HPDE6-E6E7 (cell line): ENCODE measurements around the gene PPP1R9B.

Experiments
- DNase-seq: peaks from one replicate; pipeline ENCODE4 v3.0.0; 2011; ENCODE audit warnings: missing footprints; ENCODE audit errors: extremely low spot score

PPP1R9B gene

DNA sequence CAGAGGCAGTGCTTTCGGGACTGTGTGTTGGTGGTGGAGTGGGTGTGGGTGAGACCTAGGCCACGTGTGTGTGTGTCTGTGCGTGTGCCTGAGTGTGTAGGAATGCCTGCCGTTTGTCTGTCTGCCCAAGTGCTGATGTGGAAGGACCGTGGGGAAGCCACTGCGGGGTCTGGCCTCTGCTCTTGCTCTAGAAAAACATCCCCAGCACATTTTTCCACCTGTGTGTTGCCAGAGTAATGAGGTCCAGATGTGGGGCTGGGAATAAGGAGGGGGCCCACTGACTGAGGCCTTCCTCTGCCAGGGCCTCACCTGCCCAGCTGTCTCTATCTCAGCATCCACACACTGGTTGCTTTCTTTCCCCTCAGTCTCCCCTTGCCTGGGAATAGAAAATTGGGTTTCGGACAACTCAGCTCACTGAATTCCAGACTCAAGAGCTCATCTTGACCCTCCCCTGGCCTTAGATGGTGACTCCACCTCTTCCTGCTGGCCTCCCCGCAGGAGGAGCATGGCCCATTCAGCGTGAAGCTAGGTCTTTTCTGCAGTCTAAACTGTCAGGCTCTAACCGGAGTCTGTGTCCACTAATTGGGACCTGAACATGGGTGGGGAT, 23.0 kb upstream of the PPP1R9B start:
- no peak for DNase-seq

DNA sequence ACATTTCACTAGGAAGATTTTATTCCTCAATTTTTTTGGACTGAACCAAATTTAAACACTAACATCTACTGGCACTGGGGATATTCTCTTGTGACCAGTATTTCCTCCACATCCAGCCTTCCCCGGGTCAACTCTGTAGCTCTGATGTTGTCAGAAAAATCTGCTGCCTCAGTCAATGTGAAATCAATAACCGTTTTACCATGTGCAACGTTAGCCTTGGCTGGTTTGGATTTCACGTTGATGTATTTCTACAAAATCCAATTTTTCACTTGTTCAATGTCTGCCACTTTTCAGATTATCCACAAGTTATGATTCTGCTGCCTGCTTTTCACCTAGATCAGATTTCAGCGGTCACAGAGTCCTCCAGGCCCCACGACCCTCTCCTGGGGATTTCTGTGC, 22.5 kb upstream of the PPP1R9B start:
- DNase-seq = no peak

DNA sequence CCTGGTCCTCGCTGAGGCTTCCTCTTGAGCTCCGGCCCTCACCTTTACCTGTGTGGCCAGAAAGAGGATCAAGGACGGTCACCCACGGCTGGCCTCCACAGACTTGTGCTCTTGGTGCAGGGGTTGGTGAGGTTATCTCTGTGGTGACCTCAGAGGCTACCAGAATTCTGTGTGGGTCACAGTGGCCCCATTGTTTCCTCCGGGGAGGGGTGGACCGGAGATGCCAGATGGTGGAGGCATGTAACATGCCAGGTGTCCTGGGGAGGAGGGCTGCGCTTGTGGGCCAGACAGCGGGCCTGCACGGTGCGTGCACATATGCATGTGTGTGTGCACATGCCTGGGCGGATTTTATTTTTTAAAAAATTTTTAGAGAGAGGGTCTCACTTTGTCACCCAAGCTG, 21.7 kb upstream of the PPP1R9B start:
- DNase-seq = no peak

DNA sequence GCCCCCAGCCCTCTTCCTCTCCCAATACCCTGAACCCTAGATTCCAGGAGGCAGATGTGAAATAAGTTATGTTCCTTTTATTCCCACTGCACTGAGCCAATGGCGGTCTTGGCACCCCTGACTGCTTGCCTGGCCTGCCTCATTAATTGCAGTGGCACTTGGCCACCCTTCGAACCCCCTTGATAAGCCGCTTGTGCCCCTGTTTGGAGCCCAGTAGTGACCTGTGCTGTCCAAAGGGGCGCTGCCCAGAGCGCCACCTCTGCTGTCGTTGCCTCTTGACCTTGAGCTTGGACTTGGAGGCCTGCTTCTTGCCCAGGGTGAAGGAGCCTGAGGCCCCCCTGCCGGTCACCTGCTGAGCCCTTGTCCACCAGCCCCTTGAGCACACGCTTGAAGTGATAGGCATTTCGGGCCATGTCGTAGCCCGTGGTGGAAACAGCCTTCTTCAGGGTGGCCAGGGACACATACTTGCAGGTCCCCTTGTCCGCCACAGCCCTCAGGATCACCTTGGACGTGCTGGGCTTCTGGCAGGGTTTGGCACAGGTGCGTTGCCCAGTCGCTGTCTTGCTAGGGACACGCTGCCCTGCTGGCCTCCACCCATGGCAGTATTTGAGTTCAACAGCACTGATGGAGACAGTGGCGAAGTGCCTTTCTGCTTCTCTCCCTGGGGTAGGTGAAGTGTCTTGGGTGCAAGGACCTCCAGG, 21.0 kb upstream of the PPP1R9B start:
- DNase-seq = no peak

DNA sequence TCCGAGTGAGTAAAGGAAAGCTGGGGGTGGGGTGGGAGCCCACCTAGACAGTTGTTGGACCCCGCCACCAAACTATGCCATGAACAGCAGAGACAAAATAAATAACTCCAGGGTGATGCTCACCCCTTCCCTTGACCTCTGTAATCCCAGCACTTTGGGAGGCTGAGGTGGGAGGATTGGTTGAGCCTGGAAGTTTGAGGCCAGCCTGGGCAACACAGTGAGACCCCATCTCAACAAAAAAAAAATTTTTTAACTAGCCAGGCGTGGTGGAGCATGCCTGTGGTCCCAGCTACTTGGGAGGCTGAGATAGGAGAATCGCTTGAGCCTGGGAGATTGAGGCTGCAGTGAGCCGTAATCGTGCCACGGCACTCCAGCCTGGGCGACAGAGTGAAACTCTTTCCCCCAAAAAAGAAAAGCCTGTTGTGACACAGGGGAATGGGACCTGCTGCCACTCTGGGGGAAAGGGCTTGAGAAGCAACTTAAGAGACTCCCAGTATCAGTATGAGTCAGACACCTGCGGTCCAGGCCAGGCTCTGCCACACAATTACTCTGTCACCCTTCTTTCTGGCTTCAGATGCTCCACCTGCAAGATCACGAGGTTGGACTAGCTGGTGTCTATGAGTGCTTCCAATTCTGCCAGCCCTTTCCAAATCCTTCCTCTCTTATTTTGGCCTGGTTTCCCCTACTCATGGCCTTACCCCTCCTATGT, 20.3 kb upstream of the PPP1R9B start:
- DNase-seq = no peak

DNA sequence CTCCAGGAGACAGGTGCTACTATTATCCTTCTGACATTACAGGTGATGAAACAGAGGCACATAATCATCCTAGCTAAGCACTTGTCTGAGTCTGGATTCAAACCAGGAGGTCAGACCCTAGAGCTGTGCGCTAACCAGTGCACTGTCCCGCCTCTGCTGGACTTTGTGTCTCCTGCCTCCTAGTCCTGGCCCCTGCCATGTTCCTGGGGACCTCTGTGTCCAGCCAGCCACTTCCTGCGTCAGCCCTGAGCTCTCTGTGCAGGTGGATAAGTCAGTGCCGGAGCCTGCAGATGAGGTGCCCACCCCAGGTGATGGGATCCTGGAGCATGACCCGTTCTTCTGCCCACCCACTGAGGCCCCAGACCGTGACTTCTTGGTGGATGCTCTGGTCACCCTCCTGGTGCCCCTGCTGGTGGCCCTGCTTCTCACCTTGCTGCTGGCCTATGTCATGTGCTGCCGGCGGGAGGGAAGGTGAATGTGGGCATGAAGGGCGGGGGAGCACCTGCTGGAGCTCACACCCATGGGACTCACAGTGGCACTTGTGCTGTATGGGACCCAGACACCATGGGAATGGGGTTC, 19.5 kb upstream of the PPP1R9B start:
- DNase-seq = no peak

DNA sequence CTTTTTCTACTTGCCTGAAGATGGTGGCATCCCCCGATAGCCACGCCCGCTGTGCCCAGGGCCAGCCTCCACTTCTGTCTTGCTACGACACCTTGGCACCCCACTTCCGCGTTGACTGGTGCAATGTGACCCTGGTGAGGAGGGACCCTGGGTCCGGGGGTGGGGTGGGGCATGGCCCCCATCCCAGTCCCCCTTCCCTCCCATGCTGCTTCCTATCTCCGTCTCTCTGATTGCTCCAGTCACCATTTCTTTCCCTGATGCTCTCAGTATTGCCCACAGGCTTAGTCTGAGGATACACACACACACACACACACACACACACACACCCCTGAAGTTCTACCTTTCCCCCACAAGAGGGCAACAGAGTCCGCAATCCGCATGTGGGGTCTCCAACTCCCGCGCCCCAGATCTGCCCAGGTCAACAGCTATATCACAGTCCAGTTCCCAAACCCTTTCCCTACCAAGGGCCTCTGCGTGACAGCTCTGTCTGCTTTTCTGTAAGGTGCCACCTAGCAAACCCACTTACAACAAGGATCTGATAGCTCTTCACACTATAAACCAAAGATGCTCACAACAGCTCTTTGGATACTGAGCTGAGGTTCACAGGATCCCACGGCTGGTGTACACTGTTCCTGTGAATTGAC, 18.8 kb upstream of the PPP1R9B start:
- DNase-seq = no peak

DNA sequence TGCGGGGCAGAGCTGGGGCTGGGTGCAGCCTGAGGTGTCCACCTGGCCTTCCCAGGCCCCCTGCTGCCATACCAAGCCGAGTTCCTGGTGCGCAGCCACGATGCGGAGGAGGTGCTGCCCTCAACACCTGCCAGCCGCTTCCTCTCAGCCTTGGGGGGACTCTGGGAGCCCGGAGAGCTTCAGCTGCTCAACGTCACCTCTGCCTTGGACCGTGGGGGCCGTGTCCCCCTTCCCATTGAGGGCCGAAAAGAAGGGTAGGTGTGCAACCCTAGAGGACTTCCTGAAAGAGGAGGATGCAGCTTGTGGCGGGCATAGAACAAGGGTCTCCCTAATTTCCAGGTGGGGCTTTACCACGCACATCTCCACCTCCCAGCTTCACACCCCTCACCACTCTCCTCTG, 17.8 kb upstream of the PPP1R9B start:
- DNase-seq = no peak

DNA sequence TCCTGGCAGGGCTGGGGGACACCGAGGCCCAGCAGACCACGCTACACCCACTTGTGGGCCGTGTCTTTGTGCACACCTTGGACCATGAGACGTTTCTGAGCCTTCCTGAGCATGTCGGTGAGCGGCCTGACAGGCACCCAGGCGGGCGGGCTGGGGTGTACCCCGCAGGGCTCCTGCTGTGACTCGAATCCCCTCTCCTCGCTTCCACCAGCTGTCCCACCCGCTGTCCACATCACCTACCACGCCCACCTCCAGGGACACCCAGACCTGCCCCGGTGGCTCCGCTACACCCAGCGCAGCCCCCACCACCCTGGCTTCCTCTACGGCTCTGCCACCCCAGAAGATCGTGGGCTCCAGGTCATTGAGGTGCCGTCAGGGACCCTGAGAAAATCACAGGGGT, 16.9 kb upstream of the PPP1R9B start:
- DNase-seq = no peak

DNA sequence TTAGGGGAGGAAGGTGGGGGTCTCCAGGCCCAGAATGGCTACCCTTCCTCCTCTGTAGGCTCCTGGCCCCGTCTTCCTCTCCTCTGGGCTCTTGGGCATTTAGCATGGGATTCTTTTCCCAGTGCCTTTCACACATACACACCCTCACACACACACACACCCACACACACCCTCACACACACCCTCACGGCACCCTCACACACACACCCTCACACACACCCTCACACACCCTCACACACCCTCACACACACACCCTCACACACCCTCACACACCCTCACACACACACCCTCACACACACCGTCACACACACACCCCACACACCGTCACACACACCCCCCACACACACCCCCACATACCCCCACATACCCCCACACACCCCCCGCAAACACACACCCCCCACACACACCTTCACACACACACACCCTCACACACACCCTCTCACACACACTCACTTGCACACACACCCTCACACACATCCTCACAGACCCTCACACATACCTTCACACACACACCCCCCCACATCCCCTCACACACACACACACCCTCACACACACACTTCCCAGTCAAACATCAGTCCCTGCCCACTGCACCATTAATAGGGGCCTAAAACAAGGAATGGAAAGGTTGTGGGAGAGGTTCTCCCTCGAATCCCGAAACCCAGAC, 16.2 kb upstream of the PPP1R9B start:
- no peak for DNase-seq

DNA sequence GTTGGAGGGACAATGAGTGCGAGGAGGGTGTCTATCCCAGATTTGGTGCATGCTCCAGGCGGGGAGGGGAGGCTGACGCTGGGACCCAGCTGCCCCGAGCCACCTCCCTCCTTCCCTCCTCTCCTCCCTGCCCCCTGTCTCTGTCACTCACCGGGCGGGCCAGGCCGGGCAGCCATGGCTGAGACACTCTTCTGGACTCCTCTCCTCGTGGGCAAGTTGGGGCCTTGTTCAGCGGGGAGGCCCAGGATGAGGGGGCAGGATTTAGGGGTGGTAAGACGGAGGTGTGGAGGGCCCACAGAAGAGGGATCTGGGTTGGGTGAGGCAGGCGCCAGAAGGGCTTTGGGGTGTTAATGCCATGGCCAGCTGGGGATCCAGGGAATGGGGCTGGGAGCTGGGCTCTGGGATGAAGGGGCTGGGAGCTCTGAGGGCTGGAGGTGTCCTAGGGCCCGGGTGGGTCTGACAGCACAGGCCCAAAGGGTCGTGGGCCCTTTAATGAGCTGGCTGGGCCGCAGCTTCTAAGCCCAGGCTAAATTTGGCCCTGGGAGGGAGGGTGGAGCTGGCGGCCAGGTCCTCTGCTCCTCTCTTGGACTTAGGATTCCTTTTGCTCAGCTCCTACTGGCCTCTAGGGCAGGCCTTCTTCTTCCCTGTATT, 15.5 kb upstream of the PPP1R9B start, which contains the start of gene SGCA:
TSS of gene SGCA (plus strand) at position 139 of the 651 bp plus-strand sequence. CDS start at position 175, 36 bp downstream.
- no peak for DNase-seq

DNA sequence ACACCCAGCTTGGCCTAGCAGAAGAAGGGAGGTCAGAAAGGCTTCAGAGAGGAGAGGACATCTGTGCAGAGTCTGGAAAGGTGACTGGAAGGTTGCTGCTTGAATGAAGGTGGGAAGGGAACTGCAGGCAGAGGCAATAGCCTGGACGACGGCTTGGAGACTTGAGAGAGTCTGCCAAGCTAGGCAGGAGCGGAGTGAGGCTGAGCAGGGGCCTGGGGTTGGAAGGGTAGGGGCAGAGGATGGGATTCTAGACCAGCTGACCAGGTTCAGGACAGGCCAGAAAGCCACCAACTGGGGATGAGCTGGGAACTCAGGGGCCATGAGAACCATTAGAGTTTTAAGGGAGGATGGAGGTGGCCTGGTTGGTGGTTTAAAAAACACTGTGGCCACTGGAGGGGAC, 15.0 kb upstream of the PPP1R9B start:
- DNase-seq = no peak

DNA sequence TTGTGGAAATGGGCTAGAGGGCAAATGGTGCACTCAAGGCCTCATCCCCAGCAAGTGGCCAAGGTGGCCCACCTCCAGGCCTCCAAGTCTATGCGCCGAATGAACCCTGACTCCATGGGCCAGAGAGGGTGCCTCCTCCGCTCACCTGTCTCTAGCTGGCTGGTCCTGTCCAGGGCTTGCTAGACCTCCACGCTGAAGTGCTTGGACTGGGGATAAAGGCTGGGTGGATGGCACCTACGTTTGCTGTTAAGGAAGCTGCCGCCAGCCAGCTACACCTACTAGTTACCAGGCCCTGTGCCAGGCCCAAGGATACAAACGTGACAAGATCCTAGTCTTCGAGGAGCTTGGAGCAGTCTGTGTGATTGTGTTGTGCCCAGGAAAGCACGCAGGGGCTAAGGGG, 14.6 kb upstream of the PPP1R9B start:
- no peak for DNase-seq

DNA sequence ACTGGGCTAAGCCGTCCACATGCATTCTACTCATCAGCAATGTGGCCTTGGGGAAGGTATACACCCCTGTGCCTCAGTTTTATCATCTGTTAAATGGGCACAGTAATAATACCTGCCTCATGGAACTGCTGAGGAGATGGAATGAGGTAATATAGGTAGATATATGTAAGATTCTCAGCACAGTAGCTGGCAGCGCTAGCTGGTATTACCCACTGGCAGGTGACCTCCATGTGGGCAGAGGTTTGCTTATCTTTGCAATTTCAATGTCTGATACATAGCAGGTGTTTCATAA, 14.2 kb upstream of the PPP1R9B start:
- no peak for DNase-seq

DNA sequence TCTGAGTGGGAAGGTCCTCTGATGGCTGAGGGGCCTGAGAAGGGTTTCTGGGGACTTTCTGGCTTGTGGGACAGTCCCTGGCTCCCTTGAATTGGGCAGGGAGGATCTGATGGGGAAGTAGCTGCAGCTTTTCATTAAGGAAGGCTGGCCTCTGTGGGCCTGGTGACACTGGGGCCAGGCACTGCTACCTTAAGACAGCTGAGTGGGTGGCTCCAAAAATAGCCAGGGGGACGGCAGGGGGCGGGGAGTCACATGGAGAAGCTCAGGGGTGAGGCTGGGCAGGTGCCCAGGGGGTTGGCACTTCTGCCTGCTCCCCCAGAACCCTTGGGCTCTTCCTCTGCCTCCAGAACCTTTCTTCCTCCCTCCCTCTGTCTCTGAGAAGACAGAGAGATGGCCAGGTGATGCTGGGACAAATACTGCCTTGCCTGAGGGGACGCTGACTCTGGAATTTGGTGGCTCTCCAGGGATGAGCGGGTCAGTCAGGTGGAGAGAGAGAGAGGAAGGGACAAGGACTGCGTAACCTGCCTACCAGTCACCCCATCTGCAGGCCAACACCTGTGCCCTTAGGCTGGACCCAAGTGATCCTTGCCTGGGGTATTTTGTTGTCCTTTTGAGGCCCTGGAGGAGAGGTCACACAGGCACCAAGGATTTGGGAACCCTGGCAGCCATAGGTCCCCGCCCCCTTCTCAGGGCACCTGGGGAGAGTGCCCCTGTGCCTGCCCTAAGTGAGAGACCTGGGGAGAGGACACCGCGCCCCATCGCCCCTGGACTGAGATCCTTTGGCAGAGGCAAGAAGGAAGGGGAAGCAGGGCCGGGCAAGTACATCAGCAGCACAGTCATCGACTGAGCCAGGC, 13.6 kb upstream of the PPP1R9B start:
- DNase-seq = no peak

DNA sequence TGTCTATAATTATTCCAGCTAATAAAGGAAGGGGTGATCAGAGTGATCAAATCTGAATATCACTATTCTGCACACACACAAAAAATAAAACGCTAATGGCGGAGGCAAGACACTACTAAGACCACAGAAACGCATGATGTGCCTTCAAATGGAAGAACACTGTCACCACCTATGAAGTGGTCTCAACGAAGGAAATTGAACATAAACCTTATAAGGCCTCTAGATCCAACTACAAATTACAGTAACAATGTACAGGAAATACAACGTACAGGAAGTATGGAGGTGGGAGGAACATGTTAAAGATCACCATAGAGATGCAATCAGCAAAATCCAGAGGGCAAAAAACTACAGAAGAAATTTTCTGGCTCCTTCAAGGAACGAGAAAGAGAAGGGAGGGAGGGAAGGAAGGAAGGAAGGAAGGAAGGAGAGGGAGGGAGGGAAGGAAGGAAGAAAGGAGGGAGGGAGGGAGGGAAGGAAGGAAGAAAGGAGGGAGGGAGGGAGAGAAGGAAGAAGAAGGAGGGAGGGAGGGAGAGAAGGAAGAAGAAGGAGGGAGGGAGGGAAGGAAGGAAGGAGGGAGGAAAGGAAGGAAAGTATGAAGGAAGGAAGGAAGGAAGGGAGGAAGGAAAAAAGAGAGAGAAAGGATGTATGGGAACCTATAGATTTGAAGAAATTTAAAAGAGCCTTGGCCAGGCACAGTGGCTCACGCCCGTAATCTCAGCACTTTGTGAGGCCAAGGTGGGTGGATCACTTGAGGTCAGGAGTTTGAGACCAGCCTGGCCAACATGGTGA, 12.2 kb upstream of the PPP1R9B start:
- no peak for DNase-seq

DNA sequence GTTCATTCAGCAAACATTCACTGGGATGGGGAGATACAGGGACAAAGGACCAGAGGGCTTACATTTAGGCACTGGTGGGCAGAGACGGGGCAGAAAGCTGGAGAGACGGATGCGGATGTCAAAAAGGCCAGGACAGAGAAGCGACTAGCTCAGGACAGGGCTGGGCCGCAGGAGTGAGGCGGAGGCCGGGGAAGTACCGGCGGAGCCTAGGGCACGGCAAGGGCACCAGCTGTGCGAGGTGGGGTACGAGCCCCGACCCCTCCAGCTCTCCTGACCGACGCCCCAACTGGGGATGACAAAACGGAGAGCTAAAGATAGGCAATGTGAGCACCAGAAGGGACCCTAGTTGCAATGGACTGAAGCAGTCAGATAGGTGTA, 11.4 kb upstream of the PPP1R9B start:
- no peak for DNase-seq

DNA sequence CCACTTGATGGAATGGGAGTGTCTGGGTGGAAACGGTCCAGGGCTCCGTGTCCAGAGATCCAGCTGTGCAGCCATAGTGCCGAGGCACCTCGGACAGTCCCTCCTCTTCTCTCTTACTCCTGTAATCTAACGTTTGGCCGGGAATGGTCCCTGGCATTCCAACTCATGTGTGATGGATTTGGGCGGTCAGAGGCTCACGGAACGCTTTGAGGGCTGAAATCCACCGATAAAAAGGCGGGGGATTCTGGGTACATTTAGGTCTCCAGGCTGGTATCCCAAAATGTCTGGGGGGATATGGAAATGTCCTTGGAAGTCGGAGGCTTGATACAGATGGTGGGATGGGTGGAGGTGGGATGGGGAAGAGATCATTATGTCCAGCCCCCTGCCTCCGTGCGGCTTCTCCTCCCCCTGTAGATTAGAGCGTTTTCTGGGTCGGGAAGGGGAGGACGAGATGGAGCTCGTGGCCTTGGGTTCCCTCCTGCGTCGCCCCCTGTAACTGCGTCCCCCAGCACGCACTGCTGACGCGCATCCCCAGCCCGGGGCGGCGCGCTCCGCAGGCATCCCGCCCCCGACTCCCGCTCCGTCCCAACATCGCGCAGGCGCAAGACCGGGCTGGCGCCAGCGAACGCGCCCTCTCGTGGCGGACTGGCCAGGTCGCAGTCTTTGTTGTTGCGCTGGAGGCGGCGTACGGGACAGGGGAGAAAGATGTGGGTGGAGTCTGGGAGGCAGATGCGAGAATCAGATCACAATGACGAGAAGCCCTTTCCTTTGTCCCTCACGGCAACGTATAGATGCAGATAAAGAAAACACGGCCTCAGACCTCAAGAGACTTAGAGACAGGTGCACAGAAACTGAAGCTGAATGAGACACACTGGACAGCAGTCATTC, 10.8 kb upstream of the PPP1R9B start:
- DNase-seq = peak; percentile 100

DNA sequence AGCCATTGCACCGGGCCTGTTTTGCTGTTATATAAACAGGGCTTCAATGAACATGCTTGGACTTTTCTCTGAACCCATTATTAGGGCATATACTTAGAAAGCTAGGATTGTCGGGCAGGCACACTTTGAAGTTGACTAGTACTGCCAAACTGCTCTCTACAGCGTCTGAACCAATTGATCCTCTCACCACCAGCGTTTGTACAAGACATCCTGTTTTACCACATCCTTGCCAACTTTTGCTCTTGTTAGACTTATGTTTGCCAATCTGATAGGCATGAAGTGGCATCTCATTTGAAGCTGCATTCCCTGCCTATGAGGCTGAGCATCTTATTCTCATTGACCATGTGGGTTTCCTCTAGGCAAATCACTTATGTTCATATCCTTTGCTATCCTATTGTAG, 7.4 kb upstream of the PPP1R9B start:
- no peak for DNase-seq
